DMS153 treated with DMSO at 0.1 percent for 48 hours (cell line): Measurements from ENCODE around the gene SMPD1.

Experiments
- DNase-seq: peaks from one replicate; lab custom pipeline; 2025; ENCODE audit not compliant: unreplicated experiment; lab: John Stamatoyannopoulos, UW

SMPD1 gene

DNA sequence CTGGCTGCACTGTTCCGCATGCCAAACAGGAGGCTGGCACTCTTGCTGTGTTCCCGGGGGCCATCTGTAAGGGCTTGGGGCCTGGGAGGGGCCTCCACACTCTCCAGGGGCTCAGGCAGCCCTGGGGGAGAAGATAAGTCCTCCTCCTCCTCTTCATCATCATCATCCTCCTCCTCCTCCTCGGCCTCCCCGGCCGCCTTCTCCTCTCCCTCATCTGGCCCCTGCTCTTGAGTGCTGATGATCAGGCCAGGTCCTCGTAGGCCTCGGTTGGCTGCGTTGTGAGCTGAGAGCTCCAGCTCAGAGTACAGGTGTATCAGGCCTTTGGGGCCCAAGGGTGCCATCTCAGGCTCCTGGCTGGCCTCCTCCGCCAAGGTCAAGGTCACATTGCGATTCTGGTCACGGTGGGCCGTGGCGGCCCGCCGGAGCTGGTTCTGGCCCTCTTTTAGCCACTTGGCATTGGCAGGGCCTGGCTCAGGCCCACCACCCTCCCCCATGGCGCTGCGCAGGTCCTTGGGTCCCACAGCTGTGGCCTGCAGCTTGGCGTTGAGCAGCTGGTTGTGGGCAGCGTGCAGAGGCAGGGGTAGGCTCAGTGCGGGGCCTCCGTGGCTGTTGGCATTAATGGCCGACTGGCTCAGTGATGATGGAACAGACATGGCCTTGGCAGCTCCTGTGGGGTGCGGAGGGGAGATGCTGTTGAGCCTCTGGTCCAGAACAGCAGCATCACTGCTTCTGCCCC is 20.6 kb downstream of the SMPD1 start:
- no peak for DNase-seq

DNA sequence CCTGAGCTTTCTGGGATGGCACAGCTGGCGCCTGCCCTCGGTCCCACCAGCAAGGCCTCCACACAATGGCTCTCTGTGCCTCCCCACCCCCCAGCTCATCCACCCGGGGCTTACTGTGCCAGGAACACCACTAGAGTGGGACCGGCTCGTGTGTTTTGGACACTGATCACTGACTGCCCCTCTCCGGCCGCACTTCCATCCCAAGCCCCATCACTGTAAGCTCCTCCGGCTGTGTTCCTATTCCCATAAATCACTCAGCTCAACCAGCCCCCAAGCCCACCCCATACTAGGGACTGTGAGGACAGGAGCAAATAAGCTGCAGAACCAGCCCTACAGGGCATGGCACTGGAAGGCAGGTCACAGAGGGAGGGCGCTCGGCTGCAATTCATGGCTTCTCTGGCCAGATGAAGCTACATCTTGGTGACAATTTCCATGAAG is 21.3 kb downstream of the SMPD1 start:
- no peak for DNase-seq

DNA sequence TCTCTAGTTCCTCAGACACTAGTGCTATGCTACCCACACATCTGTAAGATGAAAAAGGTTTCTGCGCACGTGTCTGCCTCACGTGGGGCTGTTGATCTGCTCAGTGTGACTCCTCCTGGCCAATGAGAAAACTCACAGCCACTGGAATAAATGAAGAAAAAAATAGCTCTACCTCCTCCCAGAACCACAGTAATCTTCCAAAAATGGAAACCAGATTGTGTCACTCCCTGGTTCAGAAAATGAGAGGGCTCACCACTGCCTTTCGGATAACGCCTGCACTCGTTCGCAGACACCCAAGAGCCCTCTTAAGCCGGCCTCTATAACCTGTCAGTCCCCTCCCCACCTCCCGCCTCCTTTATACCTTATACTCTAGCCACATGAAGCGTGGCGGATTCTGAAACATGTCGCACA is 23.5 kb downstream of the SMPD1 start:
- no peak for DNase-seq

- DNase-seq = no peak
Observed at GRCh38 chr11:6414874-6415328, 24.6 kb downstream of the SMPD1 start.

- no peak for DNase-seq
Observed at GRCh38 chr11:6415797-6416196, 25.5 kb downstream of the SMPD1 start.

DNA sequence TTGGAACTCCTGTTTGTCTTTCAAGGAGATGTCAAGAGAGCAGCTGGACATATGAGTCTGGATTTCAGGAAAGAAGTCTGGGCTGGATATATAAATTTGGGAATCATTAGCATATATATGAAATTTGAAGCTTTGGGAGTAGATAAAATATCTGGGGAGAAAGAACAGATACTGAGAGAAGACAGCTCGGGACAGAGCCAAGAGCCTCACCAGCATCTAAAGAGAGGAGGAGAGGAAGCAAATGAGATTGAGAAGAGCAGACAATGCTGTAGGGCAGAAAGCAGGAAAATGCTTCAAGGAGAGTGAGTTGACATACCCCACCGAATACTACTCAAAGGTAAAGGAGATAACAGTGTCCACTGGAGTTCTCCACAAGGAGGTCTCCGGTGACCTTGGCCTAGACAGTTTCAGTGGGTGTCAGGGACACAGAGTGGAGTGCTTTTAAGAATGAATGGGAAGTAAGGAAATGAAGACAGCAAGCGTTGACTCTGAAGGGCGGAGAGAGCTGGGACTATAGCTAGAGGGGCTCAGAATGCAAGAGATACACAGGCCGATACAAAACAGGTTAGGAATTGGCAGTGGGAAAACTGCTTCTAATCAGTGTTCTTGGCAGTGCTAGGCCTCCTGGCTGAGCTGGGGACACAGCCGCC is 27.8 kb downstream of the SMPD1 start:
- DNase-seq = no peak

- DNase-seq = no peak
Observed at GRCh38 chr11:6418557-6419008, 28.3 kb downstream of the SMPD1 start.

GRCh38 chr11:6419009-6419631 is 28.8 kb downstream of the SMPD1 start, which contains the start of gene APBB1:
TSS of gene APBB1 (minus strand) at chr11:6419094. CDS start at chr11:6411347, 7,747 bp downstream.
- peak; percentile 14 for DNase-seq

- no peak for DNase-seq
Observed at GRCh38 chr11:6420677-6421076, 30.4 kb downstream of the SMPD1 start.

GRCh38 chr11:6427516-6427915 is 37.2 kb downstream of the SMPD1 start:
- no peak for DNase-seq

DNA sequence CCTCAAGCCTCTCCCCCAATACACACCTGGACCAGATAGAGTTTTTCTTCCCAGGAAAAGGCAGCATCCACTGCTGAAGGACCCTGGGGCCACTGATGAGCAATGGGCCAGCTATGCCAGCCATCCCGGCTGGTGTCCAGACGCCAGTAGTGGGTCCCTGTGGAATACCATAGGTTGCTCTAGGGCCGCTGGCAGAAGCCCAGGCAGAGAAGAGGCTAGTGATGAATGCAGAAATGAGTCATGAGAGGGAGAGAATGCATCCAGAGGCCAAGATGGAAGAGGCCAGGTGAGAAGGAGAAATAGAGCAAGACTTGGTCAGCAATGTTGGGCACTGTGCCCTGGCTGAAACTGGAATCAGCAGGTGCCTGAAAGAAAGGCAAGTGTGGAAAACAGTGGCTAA is 41.6 kb downstream of the SMPD1 start:
- DNase-seq = no peak

DNA sequence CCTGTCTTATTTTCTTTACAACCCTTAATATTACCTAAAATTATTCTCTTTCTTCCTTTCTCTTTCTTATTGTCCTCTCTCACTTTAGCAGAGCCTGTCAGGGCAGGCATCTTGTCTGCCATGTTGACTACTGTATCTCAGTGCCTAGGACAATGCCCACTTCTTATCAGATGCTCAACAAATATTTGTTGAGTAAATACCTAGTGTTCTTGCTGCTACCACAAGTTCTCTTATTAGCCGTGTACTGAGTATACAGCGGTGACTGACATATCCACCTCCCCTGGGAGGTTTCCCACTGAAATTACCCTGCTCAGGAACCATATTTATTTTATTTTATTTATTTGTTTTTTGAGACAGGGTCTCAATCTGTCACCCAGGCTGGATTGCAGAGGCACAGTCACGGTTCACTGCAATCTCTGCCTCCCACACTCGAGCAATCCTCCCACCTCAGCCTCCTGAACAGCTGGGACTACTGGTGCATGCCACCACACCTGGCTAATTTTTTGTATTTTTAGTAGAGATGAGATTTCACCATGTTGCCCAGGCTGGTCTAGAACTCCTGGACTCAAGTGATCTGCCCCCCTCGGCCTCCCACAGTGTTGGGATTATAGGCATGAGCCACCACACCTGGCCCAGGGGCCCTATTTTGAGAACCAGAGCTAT is 43.9 kb downstream of the SMPD1 start:
- no peak for DNase-seq

DNA sequence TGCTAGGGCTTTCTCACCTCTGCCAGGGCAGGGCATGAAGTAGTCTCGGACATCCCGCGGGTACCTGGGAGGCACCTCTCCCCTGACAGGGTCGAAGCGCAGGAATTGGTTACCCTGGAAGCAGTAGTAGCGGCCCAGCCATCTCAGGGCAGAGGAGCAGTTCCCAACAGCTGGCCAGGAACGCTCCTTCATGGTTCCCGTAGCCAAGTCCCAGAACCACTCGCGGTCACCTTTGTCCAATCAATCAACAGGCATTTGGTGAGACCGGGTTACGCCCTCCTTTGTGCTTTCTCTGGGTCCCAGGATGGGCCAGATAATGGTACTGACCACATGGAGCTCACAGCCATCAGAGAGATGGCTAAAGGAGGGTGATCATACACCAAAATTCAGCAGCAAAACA is 47.1 kb downstream of the SMPD1 start:
- DNase-seq = no peak

GRCh38 chr11:6437993-6438392 is 47.7 kb downstream of the SMPD1 start:
- DNase-seq = no peak

DNA sequence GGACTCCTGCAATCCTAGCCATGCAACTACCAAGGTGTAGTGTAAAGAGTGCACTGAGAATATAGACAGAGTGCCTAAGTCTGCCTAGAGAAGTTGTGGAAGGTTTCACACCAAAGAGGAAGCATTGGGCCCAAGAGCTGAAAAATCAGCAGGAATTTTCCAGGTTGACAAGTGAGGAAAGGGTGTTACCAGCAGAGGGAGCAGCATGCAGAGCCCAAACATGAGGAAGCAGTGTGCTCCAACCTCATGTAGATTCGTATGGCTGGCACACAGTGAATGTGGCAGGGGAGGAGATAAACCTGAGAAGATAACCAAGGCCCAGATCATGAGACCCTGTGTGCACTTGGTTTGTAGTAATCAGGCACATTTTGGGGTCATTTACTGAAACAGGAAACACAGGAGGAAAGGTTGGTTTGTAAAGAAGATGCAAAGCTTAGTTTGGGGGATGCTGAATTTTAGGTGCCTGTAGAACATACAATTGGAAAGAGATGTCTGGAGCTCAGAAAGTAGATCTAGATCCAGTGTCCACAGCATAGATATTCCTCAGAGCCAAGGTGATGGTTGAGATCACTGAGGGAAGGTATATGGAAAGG is 48.8 kb downstream of the SMPD1 start:
- DNase-seq = peak; percentile 45

DNA sequence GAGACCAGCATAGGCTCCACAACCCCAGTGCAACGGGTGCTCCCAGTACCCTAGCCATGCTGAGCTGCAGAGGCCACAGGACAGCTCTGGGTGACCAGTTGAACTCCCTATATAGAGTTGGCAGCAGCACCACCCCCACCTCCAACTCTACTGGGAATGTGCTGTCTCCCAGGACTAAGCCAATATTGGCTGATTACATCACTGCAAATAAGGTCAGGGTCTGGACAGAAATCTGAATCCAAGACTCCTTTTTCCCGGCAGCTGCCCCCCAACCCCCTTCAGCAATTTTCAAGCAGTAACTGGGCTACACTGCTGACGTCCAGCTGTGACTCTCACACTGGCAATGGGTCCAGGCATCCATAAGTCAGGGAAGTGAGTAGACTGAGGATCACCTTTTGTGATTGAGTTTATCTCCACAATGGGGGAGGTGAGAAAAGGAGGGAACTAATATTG is 50.7 kb downstream of the SMPD1 start, which contains the start of gene HPX:
TSS of gene HPX (minus strand) at position 82 of the 453 bp plus-strand sequence. CDS start at position 58, 24 bp downstream.
- no peak for DNase-seq

DNA sequence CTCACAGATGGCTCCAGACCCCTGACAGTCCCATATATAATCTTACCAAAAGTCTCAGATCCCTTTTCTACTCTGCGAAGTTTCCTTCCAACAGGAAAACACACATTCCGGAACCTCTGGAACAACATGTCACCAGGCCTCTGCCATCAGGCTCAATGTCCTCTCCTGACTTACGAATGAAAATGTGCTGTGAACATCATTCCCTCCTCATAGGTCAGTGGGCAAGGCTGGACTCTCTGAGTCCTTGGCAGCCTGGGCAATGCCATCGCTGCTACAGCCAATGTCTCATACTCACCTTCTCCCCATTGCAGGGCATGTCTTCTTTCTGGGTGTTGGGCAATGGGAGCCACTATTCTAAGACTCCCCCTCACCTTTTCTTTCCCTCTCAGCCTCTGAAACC is 52.2 kb downstream of the SMPD1 start:
- DNase-seq = no peak

- DNase-seq = no peak
Observed at GRCh38 chr11:6443269-6444003, 53.2 kb downstream of the SMPD1 start.
